Measurements from ENCODE around the gene RNF13. TPM values are rescaled to one million over a fixed set of nuclear protein-coding genes. Genes with fewer than 3 reads are reported as not detected.

The RNF13 gene
- total RNA-seq, 1 experiment from 2014 or later = 76.9 TPM

DNA sequence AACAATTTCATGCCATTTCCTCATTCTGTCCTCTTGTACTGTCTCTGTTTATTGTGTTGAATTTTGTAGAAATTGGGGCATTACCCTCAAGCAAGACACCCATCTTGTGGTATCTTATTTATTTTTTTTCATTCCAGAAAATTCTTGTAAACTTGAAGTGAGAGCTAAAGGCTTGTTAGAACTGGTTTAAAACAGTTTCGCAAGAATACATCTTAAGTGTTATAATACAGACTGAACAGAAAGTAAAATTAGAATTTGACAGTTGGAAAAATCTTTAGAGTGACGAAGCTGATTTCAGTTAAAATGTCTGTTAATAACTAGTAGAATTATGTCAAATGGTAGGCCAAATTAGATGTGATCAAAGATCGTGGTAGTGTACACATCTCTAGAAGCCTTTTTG lies 26.9 kb downstream of the RNF13 start:
- ATAC-seq = no peak
- Histone ChIP-seq H3K9me3 (ENCODE audit: control insufficient read depth, insufficient read depth, low read depth, low read length) (peaks cover 11% of the 10 kb centered on the region; the same call in 1 of the 2 replicates), H3K27ac (ENCODE audit: low read length) (no peak overlapping the region), H3K27me3 (ENCODE audit: control insufficient read depth, insufficient read depth, low read length) (no peaks in the 10 kb centered on the region), H3K4me3 (ENCODE audit: low read depth in 2 of 2, low read length in 2 of 2) (no peak overlapping the region), H3K4me1 (ENCODE audit: control insufficient read depth, insufficient read depth, low read length) (no peaks in the 10 kb centered on the region), H3K36me3 (ENCODE audit: control insufficient read depth, insufficient read depth, low read length) (no peaks in the 10 kb centered on the region)
- TF ChIP-seq SIN3A (IDR thresholded peaks at IDR 0.05; ENCODE audit: borderline replicate concordance, insufficient read depth, low read depth, low read length) (no peak), TCF7L2 (IDR thresholded peaks at IDR 0.05; ENCODE audit: low read depth, low read length) (no peak), POLR2AphosphoS5 (IDR thresholded peaks at IDR 0.05; ENCODE audit: low read depth, low read length) (no peak)
- TF ChIP-seq, protein P1, sequence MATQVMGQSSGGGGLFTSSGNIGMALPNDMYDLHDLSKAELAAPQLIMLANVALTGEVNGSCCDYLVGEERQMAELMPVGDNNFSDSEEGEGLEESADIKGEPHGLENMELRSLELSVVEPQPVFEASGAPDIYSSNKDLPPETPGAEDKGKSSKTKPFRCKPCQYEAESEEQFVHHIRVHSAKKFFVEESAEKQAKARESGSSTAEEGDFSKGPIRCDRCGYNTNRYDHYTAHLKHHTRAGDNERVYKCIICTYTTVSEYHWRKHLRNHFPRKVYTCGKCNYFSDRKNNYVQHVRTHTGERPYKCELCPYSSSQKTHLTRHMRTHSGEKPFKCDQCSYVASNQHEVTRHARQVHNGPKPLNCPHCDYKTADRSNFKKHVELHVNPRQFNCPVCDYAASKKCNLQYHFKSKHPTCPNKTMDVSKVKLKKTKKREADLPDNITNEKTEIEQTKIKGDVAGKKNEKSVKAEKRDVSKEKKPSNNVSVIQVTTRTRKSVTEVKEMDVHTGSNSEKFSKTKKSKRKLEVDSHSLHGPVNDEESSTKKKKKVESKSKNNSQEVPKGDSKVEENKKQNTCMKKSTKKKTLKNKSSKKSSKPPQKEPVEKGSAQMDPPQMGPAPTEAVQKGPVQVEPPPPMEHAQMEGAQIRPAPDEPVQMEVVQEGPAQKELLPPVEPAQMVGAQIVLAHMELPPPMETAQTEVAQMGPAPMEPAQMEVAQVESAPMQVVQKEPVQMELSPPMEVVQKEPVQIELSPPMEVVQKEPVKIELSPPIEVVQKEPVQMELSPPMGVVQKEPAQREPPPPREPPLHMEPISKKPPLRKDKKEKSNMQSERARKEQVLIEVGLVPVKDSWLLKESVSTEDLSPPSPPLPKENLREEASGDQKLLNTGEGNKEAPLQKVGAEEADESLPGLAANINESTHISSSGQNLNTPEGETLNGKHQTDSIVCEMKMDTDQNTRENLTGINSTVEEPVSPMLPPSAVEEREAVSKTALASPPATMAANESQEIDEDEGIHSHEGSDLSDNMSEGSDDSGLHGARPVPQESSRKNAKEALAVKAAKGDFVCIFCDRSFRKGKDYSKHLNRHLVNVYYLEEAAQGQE (IDR thresholded peaks at IDR 0.05; ENCODE audit: insufficient read depth in 1 of 2, low read depth in 2 of 2, low read length in 1 of 2) = no peak
- TF ChIP-seq, protein P2, sequence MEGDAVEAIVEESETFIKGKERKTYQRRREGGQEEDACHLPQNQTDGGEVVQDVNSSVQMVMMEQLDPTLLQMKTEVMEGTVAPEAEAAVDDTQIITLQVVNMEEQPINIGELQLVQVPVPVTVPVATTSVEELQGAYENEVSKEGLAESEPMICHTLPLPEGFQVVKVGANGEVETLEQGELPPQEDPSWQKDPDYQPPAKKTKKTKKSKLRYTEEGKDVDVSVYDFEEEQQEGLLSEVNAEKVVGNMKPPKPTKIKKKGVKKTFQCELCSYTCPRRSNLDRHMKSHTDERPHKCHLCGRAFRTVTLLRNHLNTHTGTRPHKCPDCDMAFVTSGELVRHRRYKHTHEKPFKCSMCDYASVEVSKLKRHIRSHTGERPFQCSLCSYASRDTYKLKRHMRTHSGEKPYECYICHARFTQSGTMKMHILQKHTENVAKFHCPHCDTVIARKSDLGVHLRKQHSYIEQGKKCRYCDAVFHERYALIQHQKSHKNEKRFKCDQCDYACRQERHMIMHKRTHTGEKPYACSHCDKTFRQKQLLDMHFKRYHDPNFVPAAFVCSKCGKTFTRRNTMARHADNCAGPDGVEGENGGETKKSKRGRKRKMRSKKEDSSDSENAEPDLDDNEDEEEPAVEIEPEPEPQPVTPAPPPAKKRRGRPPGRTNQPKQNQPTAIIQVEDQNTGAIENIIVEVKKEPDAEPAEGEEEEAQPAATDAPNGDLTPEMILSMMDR (IDR thresholded peaks at IDR 0.05) = no peak
- DNase-seq (ENCODE audit: low read depth, low spot score) = no peak
- in situ Hi-C loops (cut with HindIII; ENCODE audit: low pct_unique_long_range_greater_than_20kb, low sequenced_read_pairs) = no loop called here
- no TSS peak for BruUV-seq (replicated peaks)
- intact Hi-C loops (cut with micrococcal nuclease; ENCODE audit: unreplicated experiment) = no loop called here
- POLR2A ChIA-PET = no interaction called here
- CTCF ChIA-PET = no interaction called here

DNA sequence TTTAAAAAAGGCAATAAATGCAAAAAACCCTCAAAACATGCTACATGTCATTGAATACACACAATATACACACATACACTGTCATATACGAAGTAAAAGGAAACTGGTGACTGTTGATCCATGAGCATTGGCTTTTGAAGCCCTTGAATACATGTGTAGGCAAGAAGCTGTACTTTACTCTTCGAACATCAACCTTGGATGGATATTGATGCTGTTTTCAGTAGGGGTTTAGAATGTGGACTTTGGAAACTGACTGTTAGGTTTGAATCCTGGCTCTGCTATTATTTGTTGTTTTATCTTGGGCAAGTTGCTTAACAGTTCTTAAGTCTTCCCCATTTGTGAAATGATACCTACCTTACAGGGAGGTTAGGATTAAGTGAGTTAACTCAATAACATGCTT lies 30.5 kb downstream of the RNF13 start:
- intact Hi-C loops (cut with micrococcal nuclease; ENCODE audit: unreplicated experiment) = no loop called here
- ChIA-PET POLR2A (no interaction called here), CTCF (no interaction called here)
- in situ Hi-C loops (cut with HindIII; ENCODE audit: low pct_unique_long_range_greater_than_20kb, low sequenced_read_pairs) = no loop called here
- DNase-seq (ENCODE audit: low read depth, low spot score) = no peak
- H3K4me1 ChIP-seq (ENCODE audit: control insufficient read depth, insufficient read depth, low read length) = no peaks in the 10 kb centered on the region
- no TSS peak for BruUV-seq (replicated peaks)
- H3K9me3 ChIP-seq (ENCODE audit: control insufficient read depth, insufficient read depth, low read depth, low read length) = no peaks in the 10 kb centered on the region
- TF ChIP-seq, protein P1 (IDR thresholded peaks at IDR 0.05; ENCODE audit: insufficient read depth in 1 of 2, low read depth in 2 of 2, low read length in 1 of 2) = no peak
- TF ChIP-seq, protein P2 (IDR thresholded peaks at IDR 0.05) = no peak
- TF ChIP-seq SIN3A (IDR thresholded peaks at IDR 0.05; ENCODE audit: borderline replicate concordance, insufficient read depth, low read depth, low read length) (no peak), POLR2AphosphoS5 (IDR thresholded peaks at IDR 0.05; ENCODE audit: low read depth, low read length) (no peak), TCF7L2 (IDR thresholded peaks at IDR 0.05; ENCODE audit: low read depth, low read length) (no peak)
- no peaks in the 10 kb centered on the region for H3K36me3 ChIP-seq (ENCODE audit: control insufficient read depth, insufficient read depth, low read length)
- no peak overlapping the region for H3K4me3 ChIP-seq (ENCODE audit: low read depth in 2 of 2, low read length in 2 of 2)
- no peak for ATAC-seq
- H3K27ac ChIP-seq (ENCODE audit: low read length) = no peak overlapping the region
- no peaks in the 10 kb centered on the region for H3K27me3 ChIP-seq (ENCODE audit: control insufficient read depth, insufficient read depth, low read length)

All from Panc1 (cell line).